ENCODE results near the gene FAM13B.
"Not testable (repeated sequence)": the region's sequence is repeated elsewhere in the genome, so short reads cannot be mapped to it uniquely, and the experiment has no call there.

FAM13B gene

DNA sequence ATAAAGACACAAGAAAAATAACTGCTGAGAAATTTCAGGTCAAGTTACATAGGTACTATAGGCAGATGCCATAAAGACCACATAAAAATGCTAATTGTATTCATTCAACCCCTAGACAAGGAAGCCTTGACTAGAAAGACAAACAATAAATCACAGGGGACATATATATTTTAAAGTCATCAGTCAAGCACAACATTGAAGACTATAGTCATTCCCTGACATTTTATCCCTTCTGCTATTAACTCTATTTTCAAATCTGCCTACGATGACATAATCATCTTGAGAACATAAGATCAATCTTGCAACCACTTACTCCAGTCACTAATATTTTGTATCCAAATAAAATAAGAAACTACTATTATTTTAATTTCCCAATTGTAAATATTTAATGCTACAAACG, 38.3 kb downstream of the FAM13B start:
- Histone ChIP-seq H3K4me3 (ENCODE audit: low read depth, low read length) (no peak overlapping the region), H3K4me1 (peaks cover 2% of the 10 kb centered on the region), H3K36me3 (ENCODE audit: control insufficient read depth, insufficient read depth, low read length) (no peaks in the 10 kb centered on the region), H3K9ac (no peak overlapping the region), H3K4me2 (ENCODE audit: low read length) (no peak overlapping the region), H3K27ac (no peak overlapping the region), H2AFZ (no peak overlapping the region), H3K27me3 (ENCODE audit: control insufficient read depth, insufficient read depth, low read length) (no peaks in the 10 kb centered on the region), H3K79me2 (peaks cover 29% of the 10 kb centered on the region), H3K9me3 (ENCODE audit: control insufficient read depth, low read length) (no peaks in the 10 kb centered on the region)
- TF ChIP-seq, protein P1, sequence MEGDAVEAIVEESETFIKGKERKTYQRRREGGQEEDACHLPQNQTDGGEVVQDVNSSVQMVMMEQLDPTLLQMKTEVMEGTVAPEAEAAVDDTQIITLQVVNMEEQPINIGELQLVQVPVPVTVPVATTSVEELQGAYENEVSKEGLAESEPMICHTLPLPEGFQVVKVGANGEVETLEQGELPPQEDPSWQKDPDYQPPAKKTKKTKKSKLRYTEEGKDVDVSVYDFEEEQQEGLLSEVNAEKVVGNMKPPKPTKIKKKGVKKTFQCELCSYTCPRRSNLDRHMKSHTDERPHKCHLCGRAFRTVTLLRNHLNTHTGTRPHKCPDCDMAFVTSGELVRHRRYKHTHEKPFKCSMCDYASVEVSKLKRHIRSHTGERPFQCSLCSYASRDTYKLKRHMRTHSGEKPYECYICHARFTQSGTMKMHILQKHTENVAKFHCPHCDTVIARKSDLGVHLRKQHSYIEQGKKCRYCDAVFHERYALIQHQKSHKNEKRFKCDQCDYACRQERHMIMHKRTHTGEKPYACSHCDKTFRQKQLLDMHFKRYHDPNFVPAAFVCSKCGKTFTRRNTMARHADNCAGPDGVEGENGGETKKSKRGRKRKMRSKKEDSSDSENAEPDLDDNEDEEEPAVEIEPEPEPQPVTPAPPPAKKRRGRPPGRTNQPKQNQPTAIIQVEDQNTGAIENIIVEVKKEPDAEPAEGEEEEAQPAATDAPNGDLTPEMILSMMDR (IDR thresholded peaks at IDR 0.05), result no peak

DNA sequence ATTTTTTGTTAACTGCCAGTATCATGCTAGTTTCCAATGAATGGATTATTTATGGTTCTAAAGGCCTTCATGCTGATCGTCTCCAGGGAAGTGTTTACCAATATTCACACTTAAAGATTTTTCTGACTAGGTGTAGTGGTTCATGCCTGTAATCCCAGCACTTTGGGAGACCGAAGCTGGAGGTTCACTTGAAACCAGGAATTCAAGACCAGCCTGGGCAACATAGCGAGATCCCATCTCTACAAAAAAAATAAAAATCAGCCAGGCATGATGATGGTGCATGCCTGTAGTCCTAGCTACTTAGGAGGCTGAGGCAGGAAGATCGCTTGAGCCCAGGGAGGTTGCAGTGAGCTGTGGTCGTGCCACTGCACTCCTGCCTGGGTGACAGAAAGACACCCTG, 43.5 kb downstream of the FAM13B start:
- Histone ChIP-seq H3K36me3 (ENCODE audit: control insufficient read depth, insufficient read depth, low read length) (no peaks in the 10 kb centered on the region), H3K9ac (no peak overlapping the region), H3K4me3 (ENCODE audit: low read depth, low read length) (no peak overlapping the region), H3K79me2 (peaks cover 28% of the 10 kb centered on the region), H3K9me3 (ENCODE audit: control insufficient read depth, low read length) (no peaks in the 10 kb centered on the region), H3K4me2 (ENCODE audit: low read length) (no peak overlapping the region), H3K4me1 (no peaks in the 10 kb centered on the region), H2AFZ (no peak overlapping the region), H3K27ac (no peak overlapping the region), H3K27me3 (ENCODE audit: control insufficient read depth, insufficient read depth, low read length) (no peaks in the 10 kb centered on the region)
- TF ChIP-seq, protein P1 (IDR thresholded peaks at IDR 0.05), result no peak

DNA sequence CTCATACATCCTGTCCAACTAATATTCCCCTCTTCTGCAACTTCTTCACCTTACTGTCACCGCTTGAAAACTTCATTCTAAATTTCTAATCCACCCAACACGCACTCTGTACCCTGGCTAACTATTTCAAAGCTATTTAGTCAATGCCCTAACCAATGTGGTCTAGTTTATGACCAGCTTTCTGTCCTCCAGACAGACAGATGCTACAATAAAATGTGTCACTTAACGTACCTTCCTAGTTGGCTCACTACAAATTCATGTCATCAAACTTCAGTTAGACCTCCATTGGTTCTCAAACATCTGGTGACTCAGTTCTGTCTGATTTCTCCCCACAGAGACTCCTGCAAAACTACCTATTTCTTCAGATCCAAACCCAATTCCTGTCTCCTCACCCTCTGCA, 57.7 kb downstream of the FAM13B start:
- Histone ChIP-seq H3K79me2 (peaks cover 20% of the 10 kb centered on the region), H3K9ac (no peak overlapping the region), H3K36me3 (ENCODE audit: control insufficient read depth, insufficient read depth, low read length) (no peaks in the 10 kb centered on the region), H3K4me2 (ENCODE audit: low read length) (no peak overlapping the region), H3K4me3 (ENCODE audit: low read depth, low read length) (no peak overlapping the region), H2AFZ (no peak overlapping the region), H3K4me1 (no peaks in the 10 kb centered on the region), H3K9me3 (ENCODE audit: control insufficient read depth, low read length) (no peaks in the 10 kb centered on the region), H3K27me3 (ENCODE audit: control insufficient read depth, insufficient read depth, low read length) (no peaks in the 10 kb centered on the region), H3K27ac (no peak overlapping the region)
- TF ChIP-seq, protein P1 (IDR thresholded peaks at IDR 0.05), result no peak

DNA sequence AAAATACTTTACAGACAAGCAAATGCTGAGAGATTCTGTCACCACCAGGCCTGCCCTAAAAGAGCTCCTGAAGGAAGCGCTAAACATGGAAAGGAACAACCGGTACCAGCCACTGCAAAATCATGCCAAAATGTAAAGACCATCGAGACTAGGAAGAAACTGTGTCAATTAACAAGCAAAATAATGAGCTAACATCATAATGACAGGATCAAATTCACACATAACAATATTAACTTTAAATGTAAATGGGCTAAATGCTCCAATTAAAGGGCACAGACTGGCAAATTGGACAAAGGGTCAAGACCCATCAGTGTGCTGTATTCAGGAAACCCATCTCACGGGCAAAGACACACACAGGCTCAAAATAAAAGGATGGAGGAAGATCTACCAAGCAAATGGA, 62.5 kb downstream of the FAM13B start:
- not testable (repeated sequence) for H3K4me1 ChIP-seq; H3K4me3 ChIP-seq (ENCODE audit: low read depth, low read length); H3K4me2 ChIP-seq (ENCODE audit: low read length); H2AFZ ChIP-seq; H3K27me3 ChIP-seq (ENCODE audit: control insufficient read depth, insufficient read depth, low read length); H3K9me3 ChIP-seq (ENCODE audit: control insufficient read depth, low read length); H3K27ac ChIP-seq; H3K36me3 ChIP-seq (ENCODE audit: control insufficient read depth, insufficient read depth, low read length); H3K9ac ChIP-seq
- H3K79me2 ChIP-seq, result peaks cover 14% of the 10 kb centered on the region

DNA sequence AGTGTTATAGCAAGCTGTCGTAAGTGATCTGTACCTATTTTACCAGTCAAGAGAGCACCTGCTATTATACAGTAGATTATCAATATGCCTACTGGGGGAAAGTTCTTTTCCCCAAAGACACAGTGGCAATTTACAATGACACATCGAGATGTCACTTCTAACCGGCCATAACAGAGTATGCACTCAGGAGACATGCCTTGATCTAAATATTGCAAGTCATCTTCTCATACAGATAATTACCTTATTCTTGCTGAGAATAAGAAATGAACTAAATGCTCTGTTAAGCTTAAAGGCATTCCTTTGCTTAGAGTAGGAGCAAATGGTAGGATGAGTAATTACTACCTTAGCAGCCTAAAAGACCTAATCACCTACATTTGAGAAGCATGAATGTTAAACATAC, 72.1 kb downstream of the FAM13B start:
- H3K9ac ChIP-seq, result no peak overlapping the region
- TF ChIP-seq, protein P1 (IDR thresholded peaks at IDR 0.05), result no peak

More for the DNA sequence above, 72.1 kb downstream of the FAM13B start:
- Histone ChIP-seq H3K4me2 (ENCODE audit: low read length) (no peak overlapping the region), H3K79me2 (peaks cover 10% of the 10 kb centered on the region), H3K27me3 (ENCODE audit: control insufficient read depth, insufficient read depth, low read length) (no peaks in the 10 kb centered on the region), H3K27ac (no peak overlapping the region), H3K4me1 (peaks cover 4% of the 10 kb centered on the region), H2AFZ (no peak overlapping the region), H3K9me3 (ENCODE audit: control insufficient read depth, low read length) (no peaks in the 10 kb centered on the region), H3K4me3 (ENCODE audit: low read depth, low read length) (no peak overlapping the region), H3K36me3 (ENCODE audit: control insufficient read depth, insufficient read depth, low read length) (no peaks in the 10 kb centered on the region)
